UCSD-AML1 (cell line): Measurements from ENCODE around the gene REXO2.

Experiments used
- DNase-seq: peaks from one replicate; lab custom pipeline; 2025; ENCODE audit not compliant: unreplicated experiment; lab: John Stamatoyannopoulos, UW

The REXO2 gene

DNA sequence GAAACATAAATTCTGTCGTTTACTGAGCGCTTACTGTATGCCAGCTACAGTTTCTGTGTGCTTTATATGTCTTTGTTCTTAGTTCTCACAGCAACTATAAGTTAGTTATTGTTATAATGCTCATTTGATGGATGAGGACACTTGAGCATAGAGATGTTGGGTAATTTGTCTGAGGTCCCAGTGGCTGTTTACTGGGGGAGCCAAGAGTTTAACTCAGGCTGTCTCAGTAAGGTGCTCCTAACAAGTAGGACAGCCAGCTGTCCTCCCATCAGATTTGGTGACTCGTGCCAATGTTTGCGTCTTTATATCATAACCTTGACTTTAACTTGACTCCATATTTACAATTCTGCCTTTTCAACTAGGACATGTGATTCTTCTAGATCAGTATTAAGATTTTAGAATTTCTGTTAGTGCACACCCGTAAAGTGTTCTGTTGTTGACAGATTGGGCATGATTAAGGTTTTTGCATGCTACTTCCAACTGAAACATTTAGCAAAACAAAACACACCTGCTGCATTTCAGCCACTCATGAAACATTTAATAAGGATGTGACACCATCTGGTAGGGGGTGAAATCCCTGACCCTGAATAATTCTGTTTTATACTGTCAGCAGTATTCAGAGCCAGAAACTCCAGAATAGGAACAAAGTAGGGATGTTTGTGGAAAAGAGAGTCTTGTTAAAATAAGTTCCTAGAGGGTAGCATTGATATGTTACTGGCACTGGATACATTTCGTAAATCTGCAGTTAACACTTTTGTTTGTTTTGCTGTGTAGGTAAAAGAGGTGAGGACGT is 1.9 kb downstream of the REXO2 start:
- DNase-seq = no peak

DNA sequence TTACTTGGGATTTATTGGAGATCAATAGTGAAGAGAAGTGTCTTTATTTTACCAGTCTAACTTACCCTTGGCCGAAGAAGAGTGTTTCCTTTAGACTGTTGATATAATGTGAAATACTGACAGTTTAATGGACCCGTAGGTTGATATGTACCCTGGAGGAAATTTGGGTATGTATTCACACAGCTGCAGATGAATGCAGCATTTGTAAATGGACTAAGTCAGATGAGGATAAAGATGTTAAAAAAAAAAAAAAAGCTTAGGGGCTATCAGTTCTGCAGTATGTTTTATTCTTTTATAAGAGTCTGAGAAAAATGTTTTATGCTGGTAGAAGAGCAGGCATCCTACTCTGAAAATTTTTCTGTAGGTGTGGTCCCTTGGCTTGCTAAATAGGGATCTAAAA is 2.7 kb downstream of the REXO2 start:
- no peak for DNase-seq

DNA sequence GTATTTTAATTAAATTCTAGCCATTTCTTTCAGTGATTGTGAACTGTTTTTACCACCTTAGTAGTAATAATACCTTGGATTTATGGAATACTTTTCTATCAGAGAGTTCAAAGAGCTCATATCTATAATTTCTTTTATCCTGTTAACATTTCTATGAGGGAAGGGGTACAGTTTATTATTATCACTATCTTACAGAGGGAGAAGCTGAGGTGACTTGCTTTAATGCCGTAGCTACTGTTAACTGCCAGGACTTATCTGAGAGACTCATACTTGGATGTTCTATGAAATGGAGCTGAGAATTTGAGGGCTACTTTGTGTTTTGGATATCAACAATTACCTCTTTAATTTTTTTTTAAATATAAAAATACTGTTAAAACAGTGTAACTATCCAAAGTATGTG is 3.3 kb downstream of the REXO2 start:
- no peak for DNase-seq

GRCh38 chr11:114447444-114447843 is 8.2 kb downstream of the REXO2 start:
- no peak for DNase-seq

GRCh38 chr11:114447892-114448291 is 8.6 kb downstream of the REXO2 start:
- no peak for DNase-seq

DNA sequence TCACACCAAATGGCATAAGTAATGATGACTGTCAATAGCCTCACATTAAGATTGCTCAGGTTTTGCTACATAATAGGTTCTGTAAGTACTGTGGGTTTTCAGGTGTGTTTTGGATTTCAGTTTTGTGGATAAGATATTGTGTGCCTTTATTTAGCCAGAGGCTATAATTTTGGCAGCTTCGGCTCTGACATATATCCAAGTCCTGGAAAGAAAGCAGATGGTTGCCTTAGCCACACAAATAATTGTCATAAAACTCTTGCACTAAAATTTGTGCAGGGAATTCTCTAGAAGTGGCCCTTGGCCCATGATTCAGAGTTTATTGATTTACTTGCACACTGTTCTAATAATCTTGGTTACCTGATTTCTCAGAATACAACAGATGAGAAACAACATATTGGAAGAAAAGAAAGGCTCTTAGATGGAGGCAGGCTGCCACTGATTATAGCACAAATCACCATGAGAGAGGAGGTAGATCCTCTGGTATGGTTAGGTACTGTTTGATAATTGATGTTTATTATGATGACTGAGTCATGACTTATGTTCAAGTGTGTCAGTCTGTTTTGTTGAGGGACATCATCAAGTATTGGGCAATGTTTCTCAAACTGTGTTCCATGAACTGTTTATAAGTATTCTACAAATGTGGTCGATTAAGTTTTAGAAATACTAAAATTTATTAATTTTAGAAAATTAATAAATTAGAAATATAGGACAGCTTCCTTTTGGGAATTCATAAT is 9.6 kb downstream of the REXO2 start:
- no peak for DNase-seq

DNA sequence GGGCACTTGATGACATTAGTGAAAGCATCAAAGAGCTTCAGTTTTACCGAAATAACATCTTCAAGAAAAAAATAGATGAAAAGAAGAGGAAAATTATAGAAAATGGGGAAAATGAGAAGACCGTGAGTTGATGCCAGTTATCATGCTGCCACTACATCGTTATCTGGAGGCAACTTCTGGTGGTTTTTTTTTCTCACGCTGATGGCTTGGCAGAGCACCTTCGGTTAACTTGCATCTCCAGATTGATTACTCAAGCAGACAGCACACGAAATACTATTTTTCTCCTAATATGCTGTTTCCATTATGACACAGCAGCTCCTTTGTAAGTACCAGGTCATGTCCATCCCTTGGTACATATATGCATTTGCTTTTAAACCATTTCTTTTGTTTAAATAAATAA is 10.6 kb downstream of the REXO2 start:
- no peak for DNase-seq

DNA sequence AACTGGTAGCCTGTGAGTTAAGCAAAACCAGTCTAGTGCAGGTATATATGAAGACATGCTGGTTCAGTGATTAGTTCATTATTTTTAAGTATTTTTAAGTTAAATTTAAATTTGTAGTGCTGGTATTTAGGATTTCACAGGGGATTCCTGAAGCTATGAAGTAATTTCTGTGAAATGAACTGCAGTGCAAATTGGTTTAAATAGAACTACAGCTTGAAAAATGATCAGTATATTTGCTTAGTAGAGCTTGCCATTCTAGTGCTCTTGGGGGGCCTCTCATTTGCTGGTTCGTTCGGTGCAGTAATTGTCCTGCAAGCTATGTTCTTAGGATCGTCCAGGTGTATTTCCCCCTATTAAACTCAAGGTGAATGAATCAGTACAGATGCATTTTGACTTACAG is 13.1 kb downstream of the REXO2 start:
- no peak for DNase-seq

- DNase-seq = no peak
Measured at GRCh38 chr11:114463999-114464398, 24.7 kb downstream of the REXO2 start.

DNA sequence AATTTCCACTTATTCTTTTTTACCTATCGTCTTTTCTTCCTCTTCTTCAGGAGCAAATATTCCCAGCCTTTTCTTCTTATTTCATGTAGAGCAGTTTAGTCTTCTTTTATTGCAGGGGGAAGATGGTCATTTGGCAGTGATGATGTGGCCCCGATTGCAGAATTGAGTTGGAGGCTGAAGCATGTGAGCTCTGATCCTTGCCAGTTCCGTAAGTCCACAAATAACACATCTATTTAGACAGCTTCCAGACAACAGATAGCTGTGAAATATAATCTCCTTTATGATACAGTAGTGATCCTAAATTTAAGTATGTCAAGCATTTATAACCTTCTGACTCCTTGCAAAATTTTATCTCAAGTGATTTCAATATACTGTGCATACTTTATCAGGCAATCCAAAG is 27.5 kb downstream of the REXO2 start:
- no peak for DNase-seq

- DNase-seq = no peak
Measured at GRCh38 chr11:114472661-114473060, 33.4 kb downstream of the REXO2 start.

GRCh38 chr11:114478001-114478410 is 38.7 kb downstream of the REXO2 start:
- DNase-seq = no peak

DNA sequence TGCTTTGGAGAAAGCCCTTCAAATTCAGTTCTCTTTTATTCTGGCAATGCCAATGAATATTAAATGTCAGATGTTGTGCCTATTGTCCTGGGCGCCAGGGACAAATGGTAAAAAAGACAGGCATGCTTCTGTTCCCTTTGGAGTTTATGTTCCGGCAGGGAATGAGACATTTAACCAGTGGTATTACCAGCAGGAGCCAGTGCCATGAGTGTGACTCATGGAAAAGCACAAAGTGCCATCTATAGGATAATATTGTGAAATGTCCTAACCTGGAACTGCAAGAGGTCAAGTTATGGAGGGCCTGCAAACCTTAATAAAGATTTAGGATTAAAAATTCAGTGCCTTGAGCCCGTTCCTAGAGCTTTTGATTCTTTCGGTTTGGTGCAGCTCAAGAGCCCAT is 39.5 kb downstream of the REXO2 start:
- no peak for DNase-seq

- no peak for DNase-seq
Measured at GRCh38 chr11:114479331-114479730, 40.1 kb downstream of the REXO2 start.

DNA sequence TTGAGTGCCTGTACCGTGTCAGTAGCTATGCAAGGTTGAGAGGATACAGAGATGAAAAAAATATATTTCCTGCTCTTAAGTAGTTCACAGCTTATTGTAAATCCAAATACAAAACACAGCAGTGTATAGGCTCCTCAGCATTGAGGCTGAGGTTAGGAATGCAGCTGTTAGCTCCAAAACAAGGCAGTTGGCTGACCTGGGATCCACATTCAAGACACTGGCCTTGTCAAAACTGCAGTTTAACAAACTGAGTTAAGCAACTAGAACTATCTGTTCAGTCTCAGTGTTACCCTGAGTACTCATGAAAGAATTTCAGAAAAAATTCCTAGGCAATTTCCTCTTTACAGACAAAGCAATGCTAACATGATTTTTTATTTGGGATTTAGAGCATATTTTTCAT is 42.8 kb downstream of the REXO2 start:
- no peak for DNase-seq

DNA sequence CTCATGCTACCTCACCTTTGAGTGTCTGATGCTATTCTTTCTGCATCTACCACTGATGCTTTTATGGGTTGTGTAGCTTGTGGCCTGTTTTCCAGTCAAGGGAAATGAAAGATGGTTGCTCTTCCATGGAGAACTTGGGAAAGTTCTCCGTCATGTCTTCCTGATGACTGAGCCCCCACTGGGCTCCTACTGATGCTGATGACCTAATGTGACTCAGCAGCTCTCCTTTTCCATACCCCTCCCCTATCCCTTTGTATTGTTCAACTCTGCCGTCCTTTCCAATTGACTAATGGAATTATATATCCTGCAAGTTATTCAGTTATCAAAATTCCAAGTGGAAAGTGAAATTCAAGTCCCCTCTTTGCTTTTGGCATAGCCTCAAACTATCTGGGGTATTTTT is 44.7 kb downstream of the REXO2 start:
- no peak for DNase-seq

DNA sequence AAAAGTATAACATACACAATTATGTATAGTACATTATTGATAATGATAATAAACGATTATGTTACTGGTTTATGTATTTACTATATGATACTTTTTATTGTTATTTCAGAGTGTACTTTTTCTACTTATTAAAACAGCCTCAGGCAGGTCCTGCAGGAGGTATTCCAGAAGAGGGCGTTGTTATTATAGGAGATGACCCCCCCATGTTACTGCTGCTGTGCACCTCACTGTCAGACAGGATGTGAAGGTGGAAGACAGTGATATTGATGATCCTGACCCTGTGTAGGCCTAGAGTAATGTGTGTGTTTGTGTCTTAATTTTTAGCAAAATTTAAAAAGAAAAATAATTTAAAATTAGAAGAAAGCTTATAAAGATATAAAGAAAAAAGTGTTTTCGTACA is 57.6 kb downstream of the REXO2 start:
- no peak for DNase-seq

DNA sequence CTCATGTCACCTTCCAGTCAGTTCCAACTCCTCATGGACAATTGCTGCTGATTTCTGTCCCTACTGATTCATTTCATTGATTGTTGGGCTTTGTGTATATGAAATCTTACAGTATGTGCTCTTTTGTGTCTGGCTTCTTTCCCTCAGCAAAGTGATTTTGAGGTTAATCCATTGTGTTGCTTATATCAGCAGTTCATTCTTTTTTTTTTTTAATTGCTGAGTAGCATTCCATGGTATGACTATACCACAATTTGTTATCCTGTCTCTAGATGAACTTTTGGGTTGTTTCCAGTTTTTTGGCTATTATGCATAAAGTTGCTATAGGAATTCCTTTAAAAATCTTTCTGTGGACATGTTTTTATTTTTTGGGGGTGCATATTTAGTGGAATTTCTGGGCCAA is 60.5 kb downstream of the REXO2 start:
- DNase-seq = no peak
